ENCODE measurements around the gene RPS27L. TPM values are rescaled to one million over a fixed set of nuclear protein-coding genes. Genes with fewer than 3 reads are reported as not detected.

RPS27L gene
- total and polyA plus RNA-seq, 7 experiments from 2014 or later = 38.7 to 248 (median 111) TPM

- POLR2A ChIA-PET = interaction anchor here (0.7 to 1.0 kb wide), 4 partner anchors 19 to 52 kb away, joined by 3 read pairs; no protein-coding TSS in a partner anchor
- Mint-ChIP-seq H3K27ac (peak overlapping the region; percentile 10 to 94 (median 76)), H3K36me3 (peaks cover 0 to 44% (median 21%) of the 10 kb centered on the region in 5 donors), H3K9me3 (peaks cover 0 to 3% (median 0%) of the 10 kb centered on the region in 11 donors), H3K4me1 (peaks cover 78 to 99% (median 94%) of the 10 kb centered on the region in 7 donors), H3K27me3 (no peaks in the 10 kb centered on the region), H3K4me3 (peak overlapping the region in 8 of 10 donors; percentile 11 to 98 (median 34))
- intact Hi-C loops (cut with micrococcal nuclease) = no loop called here
- Histone ChIP-seq H3K36me3 (ENCODE audit: control insufficient read depth in 2 of 3, insufficient read depth in 3 of 3, low read length in 3 of 3) (no peaks in the 10 kb centered on the region), H3K27ac (ENCODE audit: low read depth, low read length) (peak overlapping the region; percentile 44), H3K4me1 (ENCODE audit: control insufficient read depth in 2 of 2, insufficient read depth in 2 of 2, low read length in 2 of 2) (peaks cover 83 to 88% of the 10 kb centered on the region in 2 donors), H3K9me3 (ENCODE audit: control insufficient read depth in 2 of 3, low read length in 3 of 3) (no peaks in the 10 kb centered on the region), H3K4me3 (ENCODE audit: low read length) (no peak overlapping the region), H3K27me3 (ENCODE audit: control insufficient read depth in 2 of 2, insufficient read depth in 2 of 2, low read length in 2 of 2) (no peaks in the 10 kb centered on the region)
- CTCF ChIA-PET = no interaction called here
- no peak for DNase-seq
- no peak for ATAC-seq
Measured at GRCh38 chr15:63198371-63199250, 41.3 kb upstream of the RPS27L start.

GRCh38 chr15:63197626-63198025 lies 40.3 kb upstream of the RPS27L start:
- ATAC-seq = no peak
- ChIA-PET CTCF (interaction anchor here (1.9 kb wide), 1 partner anchor 92 kb away, joined by 5 read pairs; no protein-coding TSS in a partner anchor), POLR2A (interaction anchor here (0.7 to 1.0 kb wide), 5 partner anchors 20 to 51 kb away, joined by 3 read pairs; no protein-coding TSS in a partner anchor)
- Histone ChIP-seq H3K4me1 (ENCODE audit: control insufficient read depth in 2 of 2, insufficient read depth in 2 of 2, low read length in 2 of 2) (peaks cover 83 to 88% of the 10 kb centered on the region in 2 donors), H3K27me3 (ENCODE audit: control insufficient read depth in 2 of 2, insufficient read depth in 2 of 2, low read length in 2 of 2) (no peaks in the 10 kb centered on the region), H3K27ac (ENCODE audit: low read depth, low read length) (peak overlapping the region; percentile 44), H3K36me3 (ENCODE audit: control insufficient read depth in 2 of 3, insufficient read depth in 3 of 3, low read length in 3 of 3) (no peaks in the 10 kb centered on the region), H3K9me3 (ENCODE audit: control insufficient read depth in 2 of 3, low read length in 3 of 3) (no peaks in the 10 kb centered on the region), H3K4me3 (ENCODE audit: low read length) (no peak overlapping the region)
- H3K36me3 Mint-ChIP-seq = peaks cover 0 to 46% (median 21%) of the 10 kb centered on the region in 5 donors
- no peaks in the 10 kb centered on the region for H3K27me3 Mint-ChIP-seq
- H3K4me1 Mint-ChIP-seq = peaks cover 75 to 99% (median 90%) of the 10 kb centered on the region in 7 donors
- peak overlapping the region in 7 of 10 donors; percentile 30 to 98 (median 65) for H3K4me3 Mint-ChIP-seq
- H3K27ac Mint-ChIP-seq = peak overlapping the region; percentile 51 to 94 (median 87)
- intact Hi-C loops (cut with micrococcal nuclease) = no loop called here
- peaks cover 0 to 3% (median 0%) of the 10 kb centered on the region in 11 donors for H3K9me3 Mint-ChIP-seq
- DNase-seq = no peak

DNA sequence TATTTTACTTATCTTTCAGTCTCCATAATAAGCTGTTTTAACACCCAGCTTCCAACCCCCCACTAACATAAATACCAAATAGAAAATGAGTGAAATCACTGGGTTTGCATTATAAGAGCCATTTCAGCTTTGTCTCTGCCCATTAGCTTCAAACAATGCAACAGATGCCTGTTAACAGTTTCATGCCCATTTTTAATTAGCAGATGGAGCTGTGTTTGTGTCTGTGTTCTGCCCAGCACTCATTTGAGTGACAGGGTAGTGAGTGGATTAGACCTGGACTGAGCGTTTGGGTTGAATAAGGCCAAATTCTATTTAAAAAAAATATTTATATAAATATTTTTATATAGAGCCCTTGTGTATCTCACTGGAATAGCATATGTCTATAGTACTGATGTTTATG lies 39.6 kb upstream of the RPS27L start:
- Histone ChIP-seq H3K4me3 (ENCODE audit: low read length) (peak overlapping the region; percentile 25), H3K36me3 (ENCODE audit: control insufficient read depth in 2 of 3, insufficient read depth in 3 of 3, low read length in 3 of 3) (no peaks in the 10 kb centered on the region), H3K27ac (ENCODE audit: low read depth, low read length) (peak overlapping the region; percentile 99), H3K9me3 (ENCODE audit: control insufficient read depth in 2 of 3, low read length in 3 of 3) (no peaks in the 10 kb centered on the region), H3K4me1 (ENCODE audit: control insufficient read depth in 2 of 2, insufficient read depth in 2 of 2, low read length in 2 of 2) (peaks cover 85 to 89% of the 10 kb centered on the region in 2 donors), H3K27me3 (ENCODE audit: control insufficient read depth in 2 of 2, insufficient read depth in 2 of 2, low read length in 2 of 2) (no peaks in the 10 kb centered on the region)
- Mint-ChIP-seq H3K4me1 (peaks cover 74 to 100% (median 91%) of the 10 kb centered on the region in 7 donors), H3K4me3 (peak overlapping the region in 7 of 10 donors; percentile 12 to 99 (median 78)), H3K27me3 (no peaks in the 10 kb centered on the region), H3K36me3 (peaks cover 0 to 47% (median 18%) of the 10 kb centered on the region in 5 donors), H3K27ac (peak overlapping the region in 8 of 9 donors; percentile 84 to 98 (median 95)), H3K9me3 (peaks cover 0 to 3% (median 0%) of the 10 kb centered on the region in 11 donors)
- intact Hi-C loops (cut with micrococcal nuclease) = no loop called here
- ATAC-seq (no peak), DNase-seq (no peak)
- POLR2A ChIA-PET = interaction anchor here (1.0 to 2.5 kb wide), 4 partner anchors 40 to 897 kb away, joined by 3 to 9 read pairs (median 4); partner anchors contain the start of genes CIAO2A and RPS27L
- CTCF ChIA-PET = interaction anchor here (0.7 to 1.9 kb wide), 2 partner anchors 92 to 177 kb away, joined by 3 to 5 read pairs; no protein-coding TSS in a partner anchor

DNA sequence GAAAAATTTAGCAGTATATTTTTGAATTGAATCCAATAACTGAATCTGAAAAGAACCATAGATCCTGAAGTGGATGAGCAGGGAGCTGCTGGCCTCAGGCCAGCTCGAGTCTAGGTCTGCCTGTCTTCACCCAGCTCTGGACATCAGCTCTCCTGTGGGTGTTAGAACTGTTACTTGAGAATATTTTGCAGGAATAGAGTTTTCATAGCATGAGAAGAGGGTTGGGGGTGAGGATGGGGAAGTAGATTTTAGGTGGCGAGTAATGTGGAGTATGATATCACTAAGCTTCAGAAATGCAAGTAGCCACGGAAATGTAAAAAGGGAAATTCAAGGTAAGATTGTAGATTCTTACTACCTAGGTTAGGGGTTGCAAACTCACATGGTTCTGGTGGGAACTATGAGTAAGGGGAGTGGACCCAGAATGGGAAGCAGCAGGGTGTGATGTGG lies 38.3 kb upstream of the RPS27L start:
- CTCF ChIA-PET = interaction anchor here (0.5 to 1.4 kb wide), 3 partner anchors 11 to 695 kb away, joined by 3 to 6 read pairs (median 3); no protein-coding TSS in a partner anchor
- POLR2A ChIA-PET = interaction anchor here (0.9 to 3.3 kb wide), 15 partner anchors 12 to 310 kb away, joined by 3 to 18 read pairs (median 4); partner anchors contain the start of genes RPS27L and USP3
- no peak for ATAC-seq
- H3K4me3 ChIP-seq (ENCODE audit: low read length) = peak overlapping the region; percentile 25
- no peaks in the 10 kb centered on the region for H3K9me3 ChIP-seq (ENCODE audit: control insufficient read depth in 2 of 3, low read length in 3 of 3)
- Mint-ChIP-seq H3K4me1 (peaks cover 75 to 100% (median 93%) of the 10 kb centered on the region in 7 donors), H3K36me3 (peaks cover 0 to 38% (median 9%) of the 10 kb centered on the region in 5 donors), H3K27me3 (no peaks in the 10 kb centered on the region), H3K27ac (peak overlapping the region; percentile 76 to 98 (median 94)), H3K9me3 (no peaks in the 10 kb centered on the region), H3K4me3 (peak overlapping the region; percentile 70 to 99 (median 78))
- H3K4me1 ChIP-seq (ENCODE audit: control insufficient read depth in 2 of 2, insufficient read depth in 2 of 2, low read length in 2 of 2) = peaks cover 78 to 89% of the 10 kb centered on the region in 2 donors
- intact Hi-C loops (cut with micrococcal nuclease) = loop anchor here in 1 of 2 donors (2.0 kb wide), 1 partner anchor 37 kb away; no protein-coding TSS in a partner anchor
- H3K27me3 ChIP-seq (ENCODE audit: control insufficient read depth in 2 of 2, insufficient read depth in 2 of 2, low read length in 2 of 2) = no peaks in the 10 kb centered on the region
- no peaks in the 10 kb centered on the region for H3K36me3 ChIP-seq (ENCODE audit: control insufficient read depth in 2 of 3, insufficient read depth in 3 of 3, low read length in 3 of 3)
- H3K27ac ChIP-seq (ENCODE audit: low read depth, low read length) = peak overlapping the region; percentile 99
- no peak for DNase-seq

- ATAC-seq = no peak
- Mint-ChIP-seq H3K4me1 (peaks cover 74 to 100% (median 91%) of the 10 kb centered on the region in 7 donors), H3K4me3 (peak overlapping the region; percentile 70 to 99 (median 78)), H3K27me3 (no peaks in the 10 kb centered on the region), H3K27ac (peak overlapping the region; percentile 76 to 98 (median 94)), H3K36me3 (peaks cover 0 to 40% (median 4%) of the 10 kb centered on the region in 5 donors), H3K9me3 (peaks cover 0 to 2% (median 0%) of the 10 kb centered on the region in 11 donors)
- ChIA-PET POLR2A (interaction anchor here (1.0 to 3.3 kb wide), 13 partner anchors 13 to 310 kb away, joined by 3 to 18 read pairs (median 4); partner anchors contain the start of gene RPS27L), CTCF (interaction anchor here (1.3 to 2.1 kb wide), 3 partner anchors 10 to 36 kb away, joined by 3 to 6 read pairs (median 5); no protein-coding TSS in a partner anchor)
- Histone ChIP-seq H3K36me3 (ENCODE audit: control insufficient read depth in 2 of 3, insufficient read depth in 3 of 3, low read length in 3 of 3) (peaks cover 0 to 1% (median 0%) of the 10 kb centered on the region in 3 experiments), H3K27me3 (ENCODE audit: control insufficient read depth in 2 of 2, insufficient read depth in 2 of 2, low read length in 2 of 2) (no peaks in the 10 kb centered on the region), H3K27ac (ENCODE audit: low read depth, low read length) (peak overlapping the region; percentile 99), H3K4me1 (ENCODE audit: control insufficient read depth in 2 of 2, insufficient read depth in 2 of 2, low read length in 2 of 2) (peaks cover 72 to 83% of the 10 kb centered on the region in 2 donors), H3K9me3 (ENCODE audit: control insufficient read depth in 2 of 3, low read length in 3 of 3) (no peaks in the 10 kb centered on the region), H3K4me3 (ENCODE audit: low read length) (peak overlapping the region; percentile 25)
- DNase-seq = no peak
- intact Hi-C loops (cut with micrococcal nuclease) = loop anchor here (1.0 to 5.0 kb wide), 4 partner anchors 15 to 1107 kb away; no protein-coding TSS in a partner anchor
Measured at GRCh38 chr15:63194880-63195568, 37.7 kb upstream of the RPS27L start.

Data from naive thymus-derived CD4-positive, alpha-beta T cell (primary cell).